G401 (cell line): Measurements from ENCODE around the gene TSSC4. TPM values are rescaled to one million over a fixed set of nuclear protein-coding genes. Genes with fewer than 3 reads are reported as not detected.

Experiments
- total RNA-seq: library from RNA; depleted of rRNA; stranded (reverse); fragments of >200 nt; shearing (Covaris generic); gene quantifications from 2 replicates; pipeline ENCODE4 v1.2.3, GENCODE V29; 2014; rRNA removed

TSSC4 gene
- total RNA-seq, 1 experiment from 2014 or later = 46.1 TPM

Other genes starting within 250 kb of the TSSC4 start
- gene INS, start 239.5 kb upstream of the TSSC4 start, total RNA-seq = not detected in 2 replicates
- 0.49 TPM in 1 of 2 replicates, not detected in the other for gene TH, start 228.9 kb upstream of the TSSC4 start, total RNA-seq
- not detected in 2 replicates for gene ASCL2, start 130.2 kb upstream of the TSSC4 start, total RNA-seq
- gene C11orf21, start 98.8 kb upstream of the TSSC4 start, total RNA-seq = not detected in 2 replicates
- gene TSPAN32, start 98.7 kb upstream of the TSSC4 start, total RNA-seq = not detected in 2 replicates
- gene CD81, start 23.4 kb upstream of the TSSC4 start, total RNA-seq = 61.8 and 105 TPM in 2 replicates
- not detected in 2 replicates for gene TRPM5, start 43.8 kb downstream of the TSSC4 start, total RNA-seq
- gene KCNQ1, start 44.3 kb downstream of the TSSC4 start, total RNA-seq = 0.85 TPM in 1 of 2 replicates, not detected in the other